Mesenteric fat pad (tissue), 1 donor: ENCODE results near the gene TRIP10. TPM values are rescaled to one million over a fixed set of nuclear protein-coding genes. Genes with fewer than 3 reads are reported as not detected.

Experiments
- DNase-seq: peaks from one replicate; pipeline ENCODE4 v3.0.0-alpha.2; 2020; ENCODE audit warnings: low spot score
- total RNA-seq: library from RNA; stranded (reverse); fragmentation: NEBNext Ultra II Directional; extraction: Animal tissue kit (Norgen Biotek cat#: 25700); gene quantifications from one replicate; pipeline ENCODE4 v1.2.1, GENCODE V29; 2021
- donor health status: DM: yes; HTN: yes; CAD: no.

TRIP10 gene
- total RNA-seq, 1 donor from 2014 or later: 88.3 TPM

DNA sequence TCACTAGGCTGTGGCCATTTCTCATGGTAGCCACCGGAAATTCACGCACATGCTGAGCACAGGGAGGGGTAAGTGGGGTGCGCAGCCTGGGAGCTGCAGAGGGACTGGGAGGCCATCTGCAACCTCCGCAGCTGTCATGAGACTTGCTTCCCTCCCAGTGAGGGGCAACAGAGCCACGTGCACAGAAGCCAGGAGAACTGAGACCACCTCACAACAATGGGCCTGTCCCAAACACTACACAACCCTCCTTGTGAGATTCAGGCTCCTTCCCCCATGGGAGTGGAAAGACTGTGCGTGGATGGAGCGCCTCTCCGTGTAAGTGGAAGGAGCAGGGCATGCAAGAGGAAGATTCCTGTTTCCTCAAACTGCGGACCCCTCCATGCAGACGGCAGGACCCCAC, 27.9 kb upstream of the TRIP10 start:
- DNase-seq: no peak

GRCh38 chr19:6712231-6712630, 27.2 kb upstream of the TRIP10 start:
- no peak for DNase-seq

DNA sequence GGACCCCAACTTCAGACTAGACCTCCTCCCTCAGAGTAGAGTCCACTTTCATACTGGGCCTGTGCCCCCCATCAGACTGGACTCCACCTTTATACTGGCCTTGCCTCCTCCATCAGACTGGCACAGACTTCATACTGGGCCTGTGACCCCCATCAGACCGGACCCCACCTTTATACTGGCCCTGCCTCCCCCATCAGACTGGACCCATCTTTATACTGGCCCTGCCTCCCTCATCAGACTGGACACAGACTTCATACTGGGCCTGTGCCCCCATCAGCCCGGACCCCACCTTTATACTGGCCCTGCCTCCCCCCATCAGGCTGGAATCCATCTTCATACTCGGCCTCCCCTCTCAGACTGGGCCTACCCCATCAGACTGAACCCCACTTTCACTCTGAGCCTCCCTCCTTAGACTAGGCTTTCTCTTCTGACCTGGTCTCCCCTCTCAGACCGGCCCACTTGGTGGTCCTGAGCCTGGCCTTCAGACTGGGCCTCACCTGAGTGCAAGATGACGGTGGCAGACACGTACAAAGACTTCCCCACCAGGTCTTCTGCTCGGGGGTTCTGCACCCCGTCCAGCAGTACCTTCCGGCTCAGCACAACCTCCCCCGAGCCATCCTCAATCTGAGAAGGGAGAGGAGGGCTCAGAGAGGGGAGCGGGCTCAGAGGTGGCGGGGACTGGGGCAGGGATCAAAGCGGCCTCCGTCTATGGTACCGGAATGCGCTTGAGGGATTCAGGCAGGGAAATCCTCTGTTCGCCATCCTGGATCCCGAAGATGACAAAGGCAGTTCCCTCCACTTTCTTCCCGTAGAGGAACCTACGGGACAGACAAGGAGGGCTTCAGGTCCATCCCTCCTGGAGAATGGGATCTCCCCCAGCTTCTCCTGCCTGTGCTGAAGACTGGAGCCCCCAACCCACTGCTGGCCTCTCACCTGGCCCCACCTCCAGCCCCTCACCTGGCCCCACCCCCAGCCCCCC, 26.5 kb upstream of the TRIP10 start:
- DNase-seq: no peak

DNA sequence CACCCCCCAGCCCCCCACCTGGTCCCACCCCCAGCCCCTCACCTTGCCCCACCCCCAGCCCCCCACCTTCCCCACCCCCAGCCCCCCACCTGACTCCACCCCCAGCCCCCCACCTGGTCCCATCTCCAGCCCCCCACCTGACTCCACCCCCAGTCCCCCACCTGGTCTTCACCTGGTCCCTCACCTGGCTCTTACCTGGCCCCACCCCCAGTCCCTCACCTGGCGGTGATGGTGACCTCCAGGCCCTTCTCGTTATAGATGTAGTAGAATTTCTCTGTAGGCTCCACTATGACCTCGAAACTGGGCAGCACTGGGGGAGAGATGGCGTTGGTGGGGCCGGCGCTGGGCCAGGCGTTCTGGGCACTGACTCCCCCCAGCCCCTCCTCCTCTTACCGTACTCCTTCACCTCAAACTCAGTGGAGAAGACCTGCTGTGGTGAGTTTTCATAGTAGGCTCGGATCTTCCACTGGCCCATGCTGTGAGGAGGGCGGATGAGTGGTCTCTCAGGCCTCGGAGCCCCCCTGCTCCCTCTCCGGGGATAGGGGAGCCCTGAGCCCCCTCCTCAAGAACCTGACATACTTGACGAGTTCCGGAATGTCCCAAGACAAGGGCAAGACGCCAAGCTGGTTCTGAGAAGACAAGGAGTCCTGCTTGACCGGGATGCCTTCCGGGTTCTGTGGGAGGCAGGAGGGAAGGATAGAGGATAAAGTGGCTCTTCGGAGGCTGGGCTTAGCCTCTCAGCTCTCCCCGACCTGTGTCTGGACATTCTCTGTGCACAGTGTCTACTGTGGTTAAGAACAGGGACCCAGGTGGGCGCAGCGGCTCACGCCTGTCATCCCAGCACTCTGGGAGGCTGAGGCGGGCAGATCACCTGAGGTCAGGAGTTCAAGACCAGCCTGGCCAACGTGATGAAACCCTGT, 25.4 kb upstream of the TRIP10 start:
- DNase-seq: no peak

GRCh38 chr19:6714749-6715555, 24.5 kb upstream of the TRIP10 start:
- no peak for DNase-seq

DNA sequence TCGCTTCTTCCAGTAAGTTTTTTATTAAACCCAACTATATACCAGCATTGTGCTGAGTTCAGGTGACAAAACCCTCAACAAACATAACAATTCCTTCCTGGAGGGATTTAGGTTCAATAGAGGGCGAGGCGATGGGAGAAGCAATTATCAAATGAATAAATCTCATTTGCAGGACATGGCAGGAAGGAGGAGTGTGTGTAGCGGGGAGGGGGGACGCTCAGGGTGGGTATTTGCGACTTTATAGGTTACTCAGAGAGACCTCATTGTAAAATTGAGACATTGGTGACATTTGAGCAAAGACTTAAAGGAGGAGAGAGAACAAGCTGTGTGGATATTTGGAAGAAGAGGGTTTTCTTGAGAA, 22.9 kb upstream of the TRIP10 start:
- DNase-seq: no peak

DNA sequence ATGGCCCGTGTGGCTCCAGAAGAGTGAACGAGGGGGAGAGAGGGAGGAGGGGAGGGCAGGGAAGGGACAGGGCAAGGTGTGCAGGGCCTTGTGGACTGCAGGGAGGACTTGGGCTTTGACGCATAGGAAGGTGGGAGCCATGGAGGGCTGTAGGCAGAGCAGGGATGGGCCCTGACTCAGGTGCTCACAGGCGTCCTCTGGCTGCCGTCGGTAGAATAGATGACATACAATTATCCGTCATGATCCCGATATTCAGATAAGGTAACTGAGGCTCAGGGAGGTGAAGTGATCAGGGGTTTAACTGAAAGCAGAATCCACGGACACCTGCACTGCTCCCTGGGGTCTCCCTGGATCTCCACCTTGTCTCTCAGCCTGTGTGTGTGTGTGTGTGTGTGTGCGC, 22.4 kb upstream of the TRIP10 start:
- no peak for DNase-seq

GRCh38 chr19:6717441-6717971, 22.0 kb upstream of the TRIP10 start:
- DNase-seq: no peak

DNA sequence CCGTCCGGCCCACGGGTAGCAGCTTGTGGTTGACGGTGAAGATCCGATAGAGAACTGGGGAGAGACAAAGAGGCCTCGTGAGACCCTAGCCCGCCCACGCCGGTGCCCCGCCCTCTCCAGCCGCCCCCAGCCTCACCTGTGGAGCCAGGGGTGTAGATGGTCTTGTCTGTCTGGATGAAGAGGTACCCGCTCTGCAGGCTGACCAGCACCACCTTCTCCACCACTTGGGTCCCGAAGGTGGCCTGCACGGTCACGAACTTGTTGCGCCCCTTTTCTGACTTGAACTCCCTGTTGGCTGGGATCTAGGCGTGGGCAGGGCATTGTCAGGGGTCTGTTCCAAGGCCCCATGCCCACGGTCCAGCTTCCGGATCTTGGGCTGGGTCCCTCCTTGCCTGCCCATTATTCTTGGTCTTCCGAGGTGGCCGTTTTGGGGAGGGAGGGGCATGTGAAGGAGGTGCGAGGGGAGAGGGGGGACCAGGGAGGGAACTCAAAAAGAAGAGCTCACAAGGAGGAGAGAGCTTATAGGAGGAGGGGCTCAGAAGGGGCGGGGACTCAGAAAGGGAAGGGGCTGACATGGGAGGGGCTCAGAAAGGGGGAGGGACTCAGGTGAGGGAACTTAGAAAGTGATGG, 21.3 kb upstream of the TRIP10 start:
- no peak for DNase-seq

DNA sequence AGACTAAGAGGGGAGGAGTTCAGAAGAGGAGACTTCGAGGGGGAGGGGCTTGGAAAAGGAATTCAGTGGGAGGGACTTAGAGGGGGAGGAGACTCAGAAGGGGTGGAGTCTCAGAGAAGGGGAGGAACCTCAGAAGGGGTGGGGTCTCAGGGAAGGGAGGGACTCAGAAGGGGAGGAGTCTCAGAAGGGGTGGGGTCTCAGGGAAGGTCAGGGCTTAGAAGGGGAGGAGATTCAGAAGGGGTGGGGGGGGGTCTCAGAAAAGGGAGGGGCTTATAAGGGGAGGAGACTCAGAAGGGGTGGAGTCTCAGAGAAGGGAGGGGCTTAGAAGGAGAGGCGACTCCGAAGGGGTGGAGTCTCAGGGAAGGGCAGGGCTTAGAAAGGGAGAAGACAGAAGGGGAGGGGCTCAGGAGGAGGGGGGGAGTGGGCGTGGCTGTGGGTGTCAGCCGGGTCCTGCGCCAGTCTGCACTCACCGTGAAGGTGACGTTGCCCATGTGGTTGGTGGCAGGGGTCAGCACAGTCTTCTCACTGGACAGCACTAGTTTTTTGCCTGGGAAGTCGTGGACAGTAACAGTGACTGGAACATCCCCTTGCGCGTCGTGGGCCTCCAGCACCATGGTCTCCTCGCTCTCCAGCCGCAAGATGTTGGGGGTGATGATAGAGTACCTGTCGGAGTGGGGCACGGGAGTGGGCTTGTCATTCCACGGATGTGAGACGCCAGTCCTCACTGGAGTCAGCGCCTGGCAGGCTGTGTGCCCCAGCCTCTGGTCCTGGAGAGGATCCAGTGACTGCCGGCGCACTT, 20.5 kb upstream of the TRIP10 start:
- no peak for DNase-seq

- no peak for DNase-seq
Measured at GRCh38 chr19:6719540-6719861, 20.0 kb upstream of the TRIP10 start.

GRCh38 chr19:6719992-6720368, 19.5 kb upstream of the TRIP10 start:
- DNase-seq: no peak

DNA sequence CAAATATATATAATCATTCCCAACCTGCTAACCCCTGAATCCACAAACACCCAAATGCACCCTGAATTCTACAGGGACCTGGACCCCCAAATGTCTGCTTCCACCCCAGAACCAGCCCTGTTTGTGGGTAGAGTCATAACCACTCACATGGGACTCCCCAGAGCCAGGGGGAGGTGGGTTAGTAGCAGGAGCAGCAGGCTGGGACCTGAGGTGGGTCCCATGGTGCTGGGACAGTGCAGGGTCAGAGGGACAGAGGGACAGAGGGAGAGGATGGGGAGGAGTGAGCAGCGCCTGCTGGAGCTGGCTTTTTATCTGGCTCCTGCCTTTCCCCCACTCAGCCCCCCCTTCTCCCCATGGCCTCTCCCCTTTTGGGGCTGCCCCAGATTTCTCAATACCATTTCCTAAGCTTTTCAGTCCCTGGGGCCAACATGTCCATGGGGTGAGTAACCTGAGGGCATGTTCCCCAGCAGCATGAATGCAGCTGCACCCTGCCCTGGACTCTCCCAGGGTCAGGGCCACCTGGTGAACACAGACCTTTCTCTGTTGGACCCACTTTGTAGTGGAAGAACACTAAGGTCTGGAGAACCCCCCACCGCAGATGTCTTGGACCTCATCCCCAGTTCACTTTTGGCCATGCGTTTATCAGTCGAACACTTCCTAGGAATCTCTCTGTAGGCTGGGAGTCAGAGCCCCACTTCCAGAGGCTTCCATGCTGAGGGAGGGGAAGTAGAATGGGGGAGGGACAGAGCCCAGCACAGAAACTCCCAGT, 18.9 kb upstream of the TRIP10 start, which contains the start of gene C3:
Gene C3, minus strand, starts transcription at position 282 of the 769 bp plus-strand sequence. Its CDS starts 61 bp downstream, at position 221.
- no peak for DNase-seq

DNA sequence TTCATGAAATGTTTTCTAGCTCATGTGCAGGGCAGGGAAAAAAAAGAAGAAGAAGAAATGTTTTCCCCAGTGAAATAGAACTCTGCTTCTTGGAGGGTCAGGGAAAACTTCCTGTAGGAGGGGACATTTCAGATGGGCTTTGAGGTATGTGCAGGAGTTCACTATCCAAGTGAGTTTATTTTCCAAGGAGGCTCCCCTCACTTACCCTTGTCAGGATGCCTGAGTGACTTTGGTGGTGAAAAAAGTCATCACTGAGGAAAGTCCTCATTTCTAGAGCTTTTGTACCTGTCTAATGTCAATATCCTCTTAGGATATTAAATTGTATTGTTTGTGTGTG, 18.4 kb upstream of the TRIP10 start:
- no peak for DNase-seq

DNA sequence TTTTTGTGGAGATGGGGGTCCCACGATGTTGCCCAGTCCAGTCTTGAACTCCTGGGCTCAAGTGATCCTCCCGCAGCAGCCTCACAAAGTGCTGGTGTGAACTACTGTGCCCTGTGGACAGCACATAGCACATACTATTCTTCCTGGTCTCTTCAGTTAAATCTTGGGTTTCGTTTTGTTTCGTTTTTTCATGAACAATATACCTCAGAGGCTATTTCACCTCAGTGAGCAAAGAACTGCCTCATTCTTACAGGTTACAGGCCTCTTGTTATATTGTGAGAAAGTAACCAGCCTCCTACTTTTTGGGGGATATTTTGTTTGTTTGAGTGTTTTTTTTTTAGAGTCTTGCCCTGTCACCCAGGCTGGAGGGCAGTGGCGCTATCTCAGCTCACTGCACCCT, 17.7 kb upstream of the TRIP10 start:
- no peak for DNase-seq

DNA sequence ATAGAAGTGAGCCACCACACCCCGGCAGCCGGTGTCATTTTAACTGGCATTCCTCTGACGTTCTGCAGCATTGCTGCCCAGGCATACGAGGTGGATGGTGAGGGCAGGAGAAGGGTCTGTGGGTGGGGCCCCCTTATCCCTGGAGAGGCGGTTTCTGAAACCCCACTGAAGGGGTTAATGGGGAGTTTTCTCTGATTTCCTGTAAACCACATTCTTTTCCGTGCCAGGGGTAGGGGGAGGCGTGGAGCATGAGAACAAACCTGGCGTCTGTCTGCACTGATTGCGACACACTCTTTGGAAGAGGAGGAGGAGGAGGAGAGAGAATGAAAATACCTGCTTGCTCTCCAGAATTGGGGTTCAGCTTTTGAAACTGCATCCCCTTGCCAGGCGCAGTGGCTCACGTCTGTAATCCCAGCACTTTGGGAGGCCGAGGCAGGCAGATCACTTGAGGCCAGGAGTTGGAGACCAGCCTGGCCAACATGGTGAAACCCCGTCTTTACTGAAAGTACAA, 16.3 kb upstream of the TRIP10 start:
- DNase-seq: no peak

DNA sequence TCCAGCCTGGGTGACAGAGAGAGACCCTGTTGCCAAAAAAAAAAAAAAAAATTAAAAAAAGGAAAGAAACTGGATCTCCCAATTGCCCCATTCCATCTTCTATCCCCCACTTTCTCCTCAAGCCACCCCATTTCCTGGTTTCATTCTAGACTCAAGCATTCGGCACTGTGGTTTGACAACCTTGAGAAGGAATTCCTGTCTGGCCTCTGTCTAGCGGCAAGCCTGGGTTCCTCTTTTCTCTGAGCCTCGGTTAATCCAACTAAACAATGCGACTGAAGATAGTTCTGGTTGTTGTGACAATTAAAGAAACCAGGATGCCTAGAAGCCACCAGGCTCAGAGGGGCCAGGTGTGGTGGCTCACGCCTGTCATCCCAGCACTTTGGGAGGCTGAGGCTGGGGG, 15.7 kb upstream of the TRIP10 start:
- no peak for DNase-seq

GRCh38 chr19:6724631-6725492, 14.6 kb upstream of the TRIP10 start:
- DNase-seq: no peak
